NCI-H82 treated with DMSO at 0.1 percent for 48 hours (cell line): ENCODE measurements around the gene CDK10.
"Not testable (repeated sequence)": the region's sequence is repeated elsewhere in the genome, so short reads cannot be mapped to it uniquely, and the experiment has no call there.

Experiments
- DNase-seq: peaks from one replicate; lab custom pipeline; 2025; ENCODE audit not compliant: unreplicated experiment; lab: John Stamatoyannopoulos, UW

The CDK10 gene

DNA sequence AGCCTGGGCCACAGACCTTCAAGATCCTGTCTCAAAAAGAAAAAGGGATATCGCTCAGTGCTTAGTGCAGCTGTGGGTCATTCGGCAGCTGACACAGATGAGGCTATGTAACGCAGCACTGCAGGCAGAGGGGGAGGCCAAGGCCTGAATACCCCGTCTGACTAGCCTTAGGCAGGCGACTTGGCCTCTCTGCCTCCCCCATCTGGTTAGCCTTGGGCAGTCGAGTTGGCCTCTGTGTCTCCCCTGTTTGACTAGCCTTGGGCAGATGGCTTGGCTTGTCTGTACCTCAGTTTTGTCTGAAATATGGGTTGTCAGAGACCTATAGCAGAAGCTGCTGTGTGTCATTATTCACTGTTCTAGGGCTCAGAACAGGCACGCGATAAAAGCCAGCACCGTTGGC lies 18.9 kb upstream of the CDK10 start:
- DNase-seq = no peak

DNA sequence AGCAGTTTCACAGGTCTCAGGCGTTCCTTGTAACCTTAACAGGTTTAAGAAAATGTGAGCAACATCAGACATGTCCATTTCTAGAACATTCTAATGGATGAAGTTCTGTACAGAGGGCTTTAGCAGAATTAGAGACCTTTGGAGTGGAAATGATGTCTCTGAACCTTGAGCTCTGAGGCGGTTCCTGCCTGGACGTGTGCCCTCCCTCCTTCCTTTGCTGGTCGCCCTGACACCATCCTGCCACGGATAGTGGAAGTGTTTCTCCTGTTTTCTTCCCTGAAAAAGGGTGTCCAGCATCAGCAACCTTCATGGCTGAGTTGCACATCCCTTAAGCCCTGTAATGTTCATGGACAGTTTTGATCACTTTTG lies 17.7 kb upstream of the CDK10 start:
- no peak for DNase-seq

DNA sequence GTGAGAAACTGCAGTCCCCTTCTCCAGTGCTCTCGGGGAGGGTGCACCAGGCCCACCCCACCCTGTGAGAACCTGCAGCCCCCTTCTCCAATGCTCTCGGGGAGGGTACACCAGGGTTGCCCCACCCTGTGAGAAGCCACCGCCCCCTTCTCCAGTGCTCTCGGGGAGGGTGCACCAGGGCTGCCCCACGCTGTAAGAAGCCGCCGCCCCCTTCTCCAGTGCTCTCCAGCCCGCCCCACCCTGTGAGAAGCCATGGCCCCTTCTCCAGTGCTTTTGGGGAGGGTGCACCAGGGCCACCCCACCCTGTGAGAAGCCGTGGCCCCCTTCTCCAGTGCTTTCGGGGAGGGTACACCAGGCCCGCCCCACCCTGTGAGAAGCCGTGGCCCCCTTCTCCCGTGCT lies 16.7 kb upstream of the CDK10 start:
- no peak for DNase-seq

DNA sequence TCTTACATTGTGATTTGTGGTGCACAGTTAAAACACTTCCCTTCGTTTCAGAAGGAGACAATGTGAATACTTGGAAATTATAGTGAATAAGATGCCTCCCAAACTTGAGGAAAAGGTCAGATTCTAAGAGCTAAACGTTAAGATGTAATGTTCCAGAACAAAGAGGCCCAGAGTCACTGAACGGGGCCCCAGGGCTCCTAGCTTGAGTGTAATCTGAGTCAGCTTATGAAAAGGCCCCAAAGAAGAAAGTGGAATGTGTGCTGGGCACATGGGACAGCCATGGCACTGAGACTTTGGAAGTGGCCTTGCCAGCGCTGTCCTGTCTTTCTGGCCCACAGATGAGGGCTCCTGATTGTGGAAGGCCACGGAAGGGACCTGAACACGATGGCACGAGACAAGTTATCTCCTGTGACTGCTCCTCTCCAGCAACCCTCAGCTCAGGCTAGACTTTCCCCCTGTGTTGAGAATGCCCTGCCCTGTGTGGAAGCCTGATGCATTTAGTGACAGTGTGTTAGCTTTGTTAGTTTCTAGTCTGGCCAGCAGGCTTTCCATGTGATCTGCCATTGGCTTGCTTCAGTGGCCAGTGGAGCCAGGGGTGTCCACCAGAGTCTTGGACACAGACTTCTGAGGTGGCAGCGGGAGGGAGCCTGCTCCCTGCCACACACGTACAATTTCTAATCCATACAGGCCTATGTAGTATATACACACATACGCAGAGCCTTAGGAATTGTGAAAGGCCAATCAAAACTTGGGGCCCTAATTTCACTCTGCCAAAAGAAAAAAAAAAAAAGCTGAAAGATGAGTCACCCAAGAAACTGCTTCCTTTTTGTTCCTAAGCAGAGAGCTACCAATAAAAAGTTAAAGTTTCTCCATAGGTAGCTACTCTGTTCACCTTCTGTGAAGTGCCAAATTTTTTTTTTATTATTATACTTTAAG lies 15.7 kb upstream of the CDK10 start:
- no peak for DNase-seq

DNA sequence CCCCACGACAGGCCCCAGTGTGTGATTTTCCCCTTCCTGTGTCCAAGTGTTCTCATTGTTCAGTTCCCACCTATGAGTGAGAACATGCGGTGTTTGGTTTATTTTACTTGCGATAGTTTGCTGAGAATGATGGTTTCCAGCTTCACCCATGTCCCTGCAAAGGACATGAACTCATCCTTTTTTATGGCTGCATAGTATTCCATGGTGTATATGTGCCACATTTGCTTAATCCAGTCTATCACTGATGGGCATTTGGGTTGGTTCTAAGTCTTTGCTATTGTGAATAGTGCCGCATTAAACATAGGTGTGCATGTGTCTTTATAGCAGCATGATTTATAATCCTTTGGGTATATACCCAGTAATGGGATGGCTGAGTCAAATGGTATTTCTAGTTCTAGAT lies 14.9 kb upstream of the CDK10 start:
- DNase-seq = not testable (repeated sequence)

DNA sequence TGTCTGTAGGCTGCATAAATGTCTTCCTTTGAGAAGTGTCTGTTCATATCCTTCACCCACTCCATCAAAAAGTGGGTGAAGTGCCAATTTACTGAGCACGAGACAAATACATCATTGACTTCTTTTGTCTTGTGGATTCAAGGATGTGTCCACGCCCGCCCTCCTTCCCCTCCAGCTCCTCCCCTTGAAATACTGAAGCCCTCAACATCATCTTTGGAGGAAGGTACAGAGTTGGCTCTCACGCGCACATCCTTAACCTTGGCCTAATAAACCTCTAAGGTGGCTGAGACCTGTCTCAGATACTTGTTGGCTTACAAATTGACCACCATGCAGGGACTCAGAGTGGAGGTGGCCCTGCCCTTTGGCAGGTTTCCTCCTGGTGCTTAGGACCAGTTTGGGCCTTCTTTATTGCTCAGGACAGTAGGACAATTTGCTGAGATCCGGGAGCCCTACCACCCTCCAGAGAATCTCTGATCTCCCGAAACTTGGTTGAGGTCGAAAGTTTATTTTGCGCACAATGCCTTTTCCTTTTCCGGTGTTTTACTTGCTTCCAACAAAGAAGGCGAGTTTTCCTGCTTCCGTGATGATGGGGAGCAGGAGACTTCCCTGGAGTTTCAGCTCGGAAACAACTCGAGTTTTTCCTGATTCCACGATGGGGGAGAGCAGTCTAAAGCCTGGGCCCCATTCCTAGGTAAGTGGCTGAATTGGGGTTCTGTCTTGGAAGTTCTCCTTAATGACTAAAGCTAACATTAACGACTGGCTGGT lies 14.1 kb upstream of the CDK10 start:
- no peak for DNase-seq

DNA sequence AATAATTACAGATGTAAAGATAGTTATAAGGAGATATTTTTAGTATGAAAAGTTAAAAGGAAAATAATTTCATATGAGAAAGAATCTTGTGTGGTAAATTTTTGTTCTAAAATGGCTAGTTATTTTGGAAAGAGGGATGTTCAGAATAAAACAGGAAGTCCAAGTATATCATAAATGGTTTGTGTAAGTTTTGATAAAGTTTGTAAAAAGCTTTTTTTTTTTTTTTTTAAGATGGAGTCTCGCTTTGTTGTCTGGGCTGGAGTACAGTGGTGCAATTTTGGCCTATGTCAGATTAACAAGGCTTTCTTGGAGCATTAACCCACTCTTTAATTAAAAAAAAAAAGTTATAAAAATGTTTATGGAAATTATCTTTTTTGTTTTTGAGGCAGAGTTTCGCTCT lies 8.2 kb upstream of the CDK10 start:
- DNase-seq = no peak

DNA sequence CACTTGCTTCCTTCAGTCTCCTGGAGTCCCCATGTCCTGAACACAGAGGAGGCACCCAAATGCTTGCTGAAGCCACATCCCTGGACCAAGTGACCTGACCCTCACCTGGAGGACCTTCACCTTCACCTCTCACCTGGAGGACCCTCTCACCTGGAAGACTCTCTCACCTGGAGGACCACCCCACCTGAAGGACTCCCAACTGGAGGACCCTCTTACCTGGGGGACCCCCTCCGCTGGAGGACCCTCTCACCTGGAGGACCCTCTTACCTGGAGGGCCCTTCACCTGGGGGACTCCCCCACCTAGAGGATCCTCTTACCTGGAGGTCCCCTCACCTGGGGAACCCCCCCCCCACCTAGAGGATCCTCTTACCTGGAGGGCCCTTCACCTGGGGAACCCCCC lies 573 bp upstream of the CDK10 start:
- no peak for DNase-seq

DNA sequence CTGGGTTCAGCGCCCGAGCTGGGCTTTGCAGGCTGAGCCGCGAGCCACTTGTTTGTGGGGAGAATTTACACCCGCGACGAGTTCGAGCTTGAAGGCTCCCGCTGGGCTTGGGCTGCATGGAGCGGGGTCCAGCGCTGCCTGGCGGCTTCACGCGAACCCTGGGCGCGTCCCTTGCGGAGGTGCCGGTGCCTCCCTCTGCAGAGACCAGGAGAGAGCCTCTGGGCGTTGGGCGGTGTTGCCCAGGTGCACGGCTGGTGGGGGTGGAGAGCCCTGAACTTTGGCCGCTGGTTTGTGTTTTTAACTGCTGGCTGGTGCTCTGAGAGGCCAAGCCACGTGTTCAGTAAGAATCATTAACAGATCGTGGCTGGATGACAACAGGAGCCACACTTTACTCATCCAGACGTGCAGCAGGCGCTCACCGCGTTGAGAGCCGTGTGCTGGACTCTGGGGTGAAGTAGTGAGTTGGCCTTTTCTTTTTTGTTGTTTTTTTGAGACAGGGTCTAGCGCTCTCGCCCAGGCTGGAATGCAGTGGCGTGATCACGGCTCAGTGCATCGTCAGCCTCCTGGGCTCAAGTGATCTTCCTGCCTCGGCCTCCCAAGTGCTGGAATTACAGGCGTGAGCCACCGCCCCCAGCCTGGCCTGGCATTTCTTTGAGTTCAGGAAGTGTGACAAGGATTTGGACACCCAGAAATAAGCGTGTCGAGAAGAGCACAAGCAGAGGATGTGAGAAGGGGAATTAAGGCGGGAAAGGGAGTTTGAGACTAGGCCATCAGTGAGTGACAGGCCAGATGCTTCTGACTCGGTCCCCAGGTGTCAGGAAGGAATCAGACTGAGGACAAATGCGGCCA lies 827 bp downstream of the CDK10 start:
- DNase-seq = no peak

DNA sequence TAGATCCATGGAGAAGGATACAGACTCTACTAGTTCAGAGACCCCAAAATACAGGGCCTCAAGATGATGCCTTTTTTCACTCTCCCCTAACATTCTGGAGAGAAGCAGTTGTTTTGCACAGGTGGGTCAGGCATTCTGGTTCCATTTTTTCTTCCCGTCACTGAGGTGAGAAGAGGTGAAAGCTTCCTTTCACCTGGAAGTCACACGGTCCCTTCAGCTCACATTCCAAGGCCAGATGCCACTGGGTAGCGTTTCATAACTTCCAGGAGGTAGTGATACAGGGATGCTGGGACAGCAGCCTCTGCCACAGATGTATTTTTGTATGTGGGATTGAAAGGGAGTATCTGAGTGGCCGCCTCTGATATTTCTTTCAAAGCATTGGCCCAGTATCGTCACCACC lies 1.9 kb downstream of the CDK10 start:
- no peak for DNase-seq

DNA sequence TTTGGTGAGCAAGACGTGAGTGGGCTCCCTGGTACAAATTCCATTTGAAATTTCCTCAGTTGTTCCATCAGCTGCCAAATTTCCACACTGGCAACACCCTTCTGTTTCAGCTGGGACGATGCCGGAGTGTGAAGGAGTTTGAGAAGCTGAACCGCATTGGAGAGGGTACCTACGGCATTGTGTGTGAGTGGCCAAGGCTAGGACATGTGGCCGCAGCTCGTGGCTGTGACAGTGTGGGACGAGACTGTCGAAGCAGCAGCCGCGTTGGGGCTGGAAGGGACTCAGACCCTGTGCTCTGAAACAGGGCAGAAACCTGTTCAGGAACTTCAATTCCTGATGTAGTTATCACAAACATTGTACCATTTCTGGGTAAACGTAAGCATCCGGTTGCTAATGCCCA lies 2.7 kb downstream of the CDK10 start:
- no peak for DNase-seq

DNA sequence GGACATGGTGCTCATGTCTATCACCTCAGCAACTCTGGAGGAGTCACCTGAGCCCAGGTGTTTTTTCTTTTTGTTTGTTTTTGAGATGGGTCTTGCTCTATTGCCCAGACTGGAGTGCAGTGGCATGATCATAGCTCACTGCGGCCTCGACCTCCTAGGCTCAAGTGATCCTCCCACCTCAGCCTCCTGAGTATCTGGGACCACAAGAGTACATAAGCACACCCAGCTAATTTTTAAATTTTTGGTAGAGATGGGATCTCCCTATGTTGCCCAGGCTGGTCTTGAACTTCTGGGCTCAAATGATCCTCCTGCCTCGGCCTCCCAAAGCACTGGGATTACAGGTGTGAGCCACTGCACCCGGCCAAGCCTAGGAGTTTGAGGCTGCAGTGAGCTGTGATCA lies 3.1 kb downstream of the CDK10 start:
- not testable (repeated sequence) for DNase-seq

DNA sequence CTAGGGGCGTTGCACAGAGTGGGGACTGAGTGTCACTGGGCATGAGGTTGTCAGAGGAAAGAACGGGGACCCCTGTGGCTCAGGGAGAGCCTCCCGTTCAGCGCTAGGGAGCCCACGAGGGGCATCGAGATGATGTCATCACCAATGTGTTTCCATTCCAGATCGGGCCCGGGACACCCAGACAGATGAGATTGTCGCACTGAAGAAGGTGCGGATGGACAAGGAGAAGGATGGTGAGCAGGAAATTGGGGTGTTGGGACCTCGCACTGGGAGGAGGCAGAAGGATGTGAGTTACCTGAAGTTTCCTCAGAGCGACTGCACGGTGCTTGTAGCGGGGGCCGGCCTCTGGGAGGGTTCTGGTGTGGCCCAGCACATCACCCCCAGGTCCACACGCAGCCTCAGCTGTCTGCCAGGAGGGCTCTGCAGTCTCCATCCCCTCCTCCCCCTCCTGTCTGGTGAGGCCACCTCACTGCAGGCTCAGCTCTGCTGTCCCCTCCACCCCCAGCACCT lies 4.0 kb downstream of the CDK10 start:
- no peak for DNase-seq

DNA sequence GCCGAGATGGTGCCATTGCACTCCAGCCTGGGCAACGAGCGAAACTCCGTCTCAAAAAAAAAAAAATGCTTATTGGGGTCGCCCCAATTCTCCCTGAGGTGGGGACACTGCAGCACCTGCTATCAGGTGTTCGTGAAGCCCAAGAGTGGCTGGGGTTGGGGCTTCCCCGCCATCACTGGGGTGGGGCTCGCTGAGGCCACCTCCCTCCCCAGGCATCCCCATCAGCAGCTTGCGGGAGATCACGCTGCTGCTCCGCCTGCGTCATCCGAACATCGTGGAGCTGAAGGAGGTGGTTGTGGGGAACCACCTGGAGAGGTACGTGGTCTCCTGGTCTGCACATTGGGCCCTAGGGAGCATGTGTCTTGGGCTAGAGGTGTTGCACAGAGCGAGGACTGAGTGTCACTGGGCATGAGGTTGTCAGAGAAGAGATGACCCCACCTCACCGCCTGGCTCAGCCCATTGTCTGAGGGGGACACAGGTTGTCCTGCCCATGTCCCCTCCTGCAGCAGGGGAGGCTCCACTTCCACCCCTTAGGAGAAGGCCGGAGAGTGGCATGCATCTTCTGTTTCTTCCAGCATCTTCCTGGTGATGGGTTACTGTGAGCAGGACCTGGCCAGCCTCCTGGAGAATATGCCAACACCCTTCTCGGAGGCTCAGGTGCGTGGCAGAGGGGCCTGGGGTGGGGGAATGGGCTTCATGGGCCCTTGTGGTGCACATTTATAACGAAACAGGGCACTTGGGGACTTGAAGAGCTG lies 4.9 kb downstream of the CDK10 start:
- no peak for DNase-seq

DNA sequence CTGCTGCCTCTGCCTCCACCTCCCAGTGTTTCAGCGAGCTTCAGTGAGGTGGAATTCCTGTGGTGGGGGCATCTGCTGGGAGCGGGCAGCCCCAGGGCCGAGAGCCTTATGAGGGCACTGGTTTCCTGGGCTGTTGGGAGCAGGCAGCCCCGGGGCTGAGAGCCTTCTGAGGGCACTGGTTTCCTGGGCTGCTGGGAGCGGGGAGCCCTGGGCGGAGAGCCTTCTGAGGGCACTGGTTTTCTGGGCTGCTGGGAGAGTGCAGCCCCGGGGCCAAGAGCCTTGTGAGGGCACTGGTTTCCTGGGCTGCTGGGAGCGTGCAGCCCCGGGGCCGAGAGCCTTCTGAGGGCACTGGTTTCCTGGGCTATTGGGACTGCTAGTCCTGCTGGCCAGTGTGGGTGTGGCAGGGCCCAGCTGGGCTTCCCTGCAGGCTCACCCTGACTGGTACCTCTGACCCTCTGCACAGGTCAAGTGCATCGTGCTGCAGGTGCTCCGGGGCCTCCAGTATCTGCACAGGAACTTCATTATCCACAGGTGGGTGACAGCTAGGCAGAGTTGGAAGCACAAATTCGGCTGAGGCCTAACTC lies 5.6 kb downstream of the CDK10 start:
- no peak for DNase-seq

DNA sequence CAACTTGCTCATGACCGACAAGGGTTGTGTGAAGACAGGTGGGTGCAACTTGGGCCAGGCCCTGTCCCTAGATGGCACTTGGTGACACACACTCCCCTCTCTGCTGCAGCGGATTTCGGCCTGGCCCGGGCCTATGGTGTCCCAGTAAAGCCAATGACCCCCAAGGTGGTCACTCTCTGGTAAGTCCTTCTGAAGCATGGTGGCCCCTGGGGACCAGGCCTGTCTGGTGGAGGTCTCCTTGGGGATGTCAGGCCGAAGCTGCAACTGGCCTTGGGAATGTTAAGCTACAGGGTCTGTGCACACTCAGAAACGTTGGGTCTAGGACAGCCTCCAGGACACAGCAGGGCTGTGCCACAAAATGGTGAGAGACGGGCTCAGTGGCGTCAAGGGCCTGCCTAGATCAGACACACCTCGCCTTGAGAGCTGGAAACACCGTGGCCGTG lies 6.8 kb downstream of the CDK10 start:
- no peak for DNase-seq

DNA sequence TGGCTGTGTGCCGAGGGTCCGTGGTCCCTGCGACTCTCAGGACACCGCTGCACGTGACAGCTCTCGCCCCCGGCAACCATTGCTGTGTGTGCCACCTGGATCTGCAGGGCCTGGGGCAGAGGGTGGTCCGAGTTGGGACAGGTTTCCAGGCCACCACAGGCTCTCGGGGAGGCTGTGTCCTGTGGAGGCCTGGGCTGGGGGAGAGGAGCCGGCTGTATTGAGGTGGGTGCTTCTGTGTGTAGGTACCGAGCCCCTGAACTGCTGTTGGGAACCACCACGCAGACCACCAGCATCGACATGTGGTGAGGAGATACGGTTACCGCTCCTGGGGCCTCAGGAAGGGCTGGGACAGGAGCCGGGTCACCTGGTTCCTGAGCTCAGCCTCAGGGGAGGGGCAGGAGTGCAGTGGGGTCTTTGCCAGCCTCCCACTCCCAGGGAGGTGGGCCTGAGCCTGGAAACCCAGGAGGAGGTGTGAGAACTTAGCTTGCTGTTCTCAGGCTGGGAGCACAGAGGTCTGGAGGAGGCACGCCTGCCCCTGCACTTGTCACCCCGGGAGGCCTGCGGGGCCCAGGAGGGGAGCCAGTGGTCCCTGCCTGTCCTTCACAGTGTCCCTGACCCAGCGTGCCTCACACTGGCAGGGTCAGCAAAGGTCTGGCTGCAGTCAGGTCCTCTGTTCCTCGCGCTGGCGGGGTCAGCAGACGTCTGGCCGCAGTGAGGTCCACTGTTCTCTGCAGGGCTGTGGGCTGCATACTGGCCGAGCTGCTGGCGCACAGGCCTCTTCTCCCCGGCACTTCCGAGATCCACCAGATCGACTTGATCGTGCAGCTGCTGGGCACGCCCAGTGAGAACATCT lies 7.7 kb downstream of the CDK10 start:
- DNase-seq = no peak

DNA sequence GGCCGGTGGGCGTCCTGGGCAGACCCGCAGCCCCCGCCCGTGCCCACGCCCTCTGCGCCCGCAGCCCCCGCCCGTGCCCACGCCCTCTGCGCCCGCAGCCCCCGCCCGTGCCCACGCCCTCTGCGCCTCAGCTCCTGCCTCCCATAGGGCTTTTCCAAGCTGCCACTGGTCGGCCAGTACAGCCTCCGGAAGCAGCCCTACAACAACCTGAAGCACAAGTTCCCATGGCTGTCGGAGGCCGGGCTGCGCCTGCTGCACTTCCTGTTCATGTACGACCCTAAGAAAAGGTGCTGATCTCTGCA lies 8.2 kb downstream of the CDK10 start:
- DNase-seq = not testable (repeated sequence)

DNA sequence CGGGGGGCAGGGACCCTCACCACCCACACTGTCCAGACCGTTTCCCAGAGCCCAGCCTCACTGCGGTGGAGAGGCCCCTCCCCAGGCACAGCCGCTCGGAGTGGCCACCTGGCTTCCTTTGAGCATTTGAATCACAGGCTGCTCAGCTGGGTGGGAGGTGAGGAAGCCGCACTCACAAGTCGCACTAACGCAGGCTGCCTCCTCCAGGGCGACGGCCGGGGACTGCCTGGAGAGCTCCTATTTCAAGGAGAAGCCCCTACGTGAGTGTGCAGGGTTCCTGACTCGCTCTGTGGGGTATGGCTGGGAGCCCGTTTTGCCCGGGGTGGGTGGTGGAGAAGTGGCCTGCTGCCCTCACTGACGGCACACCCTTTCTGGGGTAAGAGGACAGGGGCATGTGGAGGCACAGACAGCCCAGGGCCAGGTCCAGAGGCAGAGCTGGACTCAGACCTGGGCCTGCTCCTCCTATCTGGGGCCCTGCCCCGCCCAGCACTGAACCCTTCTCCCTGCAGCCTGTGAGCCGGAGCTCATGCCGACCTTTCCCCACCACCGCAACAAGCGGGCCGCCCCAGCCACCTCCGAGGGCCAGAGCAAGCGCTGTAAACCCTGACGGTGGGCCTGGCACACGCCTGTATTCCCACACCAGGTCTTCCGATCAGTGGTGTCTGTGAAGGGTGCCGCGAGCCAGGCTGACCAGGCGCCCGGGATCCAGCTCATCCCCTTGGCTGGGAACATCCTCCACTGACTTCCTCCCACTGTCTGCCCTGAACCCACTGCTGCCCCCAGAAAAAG lies 8.8 kb downstream of the CDK10 start:
- DNase-seq = no peak
